Neural cell (in vitro differentiated cells): ENCODE data around the gene PRIM1. TPM values are rescaled to one million over a fixed set of nuclear protein-coding genes. Genes with fewer than 3 reads are reported as not detected.

ENCODE experiments used
- H2AFZ ChIP-seq: fragments of 200-600, 300-800 bp; sonication (generic), shearing (Covaris generic); 2 replicates; pipeline ENCODE4 v1.6.0; 2014; ENCODE audit warnings: low read depth, mild to moderate bottlenecking, antibody characterized with exemption, low read length, moderate library complexity
- H3F3A ChIP-seq: fragments of 200-600 bp; shearing (Covaris generic); 2 replicates; pipeline ENCODE4 v1.6.1; 2016; ENCODE audit warnings: mild to moderate bottlenecking, moderate library complexity, mixed read lengths, antibody characterized with exemption, low read length; ENCODE audit not compliant: insufficient read depth, poor library complexity, severe bottlenecking
- H3K27ac ChIP-seq: fragments of 200-600, 300-800 bp; sonication (generic), shearing (Covaris generic); 2 replicates; pipeline ENCODE4 v1.5.1; 2014; ENCODE audit warnings: mild to moderate bottlenecking, low read length, moderate library complexity
- H3K27me3 ChIP-seq: fragments of 300-800, 200-600 bp; sonication (generic), shearing (Covaris generic); 2 replicates; pipeline ENCODE4 v1.6.0; 2014; ENCODE audit warnings: mild to moderate bottlenecking, low read depth, low read length, moderate library complexity; ENCODE audit not compliant: insufficient read depth
- H3K36me3 ChIP-seq: fragments of 300-800, 200-600 bp; sonication (generic), shearing (Covaris generic); 2 replicates; pipeline ENCODE4 v1.5.1; 2014; ENCODE audit warnings: mild to moderate bottlenecking, antibody characterized with exemption, low read length, moderate library complexity; ENCODE audit not compliant: insufficient read depth
- H3K4me2 ChIP-seq: fragments of 300-800, 200-600 bp; sonication (generic), shearing (Covaris generic); 2 replicates; pipeline ENCODE4 v1.6.0; 2014; ENCODE audit warnings: mild to moderate bottlenecking, low read length
- H3K4me3 ChIP-seq: fragments of 300-800, 200-600 bp; sonication (generic), shearing (Covaris generic); 2 replicates; pipeline ENCODE4 v1.5.1; 2014; ENCODE audit warnings: mild to moderate bottlenecking, low read length, moderate library complexity
- H3K79me2 ChIP-seq: fragments of 200-600 bp; shearing (Covaris generic); replicated peaks from 2 replicates; pipeline ENCODE4 v1.6.0; 2014; ENCODE audit warnings: mild to moderate bottlenecking, low read length, moderate library complexity; ENCODE audit not compliant: insufficient read depth
- H3K9ac ChIP-seq: fragments of 300-800, 200-600 bp; sonication (generic), shearing (Covaris generic); 2 replicates; pipeline ENCODE4 v1.6.1; 2016; ENCODE audit warnings: mild to moderate bottlenecking, low read length, mixed read lengths
- H3K9me2 ChIP-seq: fragments of 200-600 bp; shearing (Covaris generic); 2 replicates; pipeline ENCODE4 v1.6.1; 2016; ENCODE audit warnings: mild to moderate bottlenecking, low read length, mixed read lengths; ENCODE audit not compliant: insufficient read depth
- H3K9me3 ChIP-seq: fragments of 200-600, 300-800 bp; sonication (generic), shearing (Covaris generic); 2 replicates; pipeline ENCODE4 v1.6.1; 2016; ENCODE audit warnings: mild to moderate bottlenecking, mixed run types, low read length, moderate library complexity, mixed read lengths
- H4K20me1 ChIP-seq: fragments of 200-600 bp; shearing (Covaris generic); 2 replicates; pipeline ENCODE4 v1.6.1; 2016; ENCODE audit warnings: mild to moderate bottlenecking, mixed run types; ENCODE audit not compliant: insufficient read depth
- EP300 ChIP-seq: fragments of 450-650 bp; conservative IDR thresholded peaks from 2 replicates; pipeline ENCODE4 v1.6.1; 2014; ENCODE audit warnings: antibody characterized with exemption, mild to moderate bottlenecking, moderate library complexity; ENCODE audit not compliant: poor library complexity, severe bottlenecking
- EZH2 ChIP-seq: fragments of 200-600, 300-800 bp; shearing (Covaris generic), sonication (generic); IDR thresholded peaks from 2 replicates; pipeline ENCODE4 v1.6.1; 2014; ENCODE audit warnings: antibody characterized with exemption, low read length, borderline replicate concordance, mild to moderate bottlenecking; ENCODE audit not compliant: insufficient read depth, poor library complexity, severe bottlenecking
- MXI1 ChIP-seq: fragments of 450-650 bp; conservative IDR thresholded peaks from 2 replicates; pipeline ENCODE4 v1.6.1; 2014; ENCODE audit warnings: antibody characterized with exemption, mild to moderate bottlenecking; ENCODE audit not compliant: poor library complexity, severe bottlenecking
- POLR2AphosphoS5 ChIP-seq: IDR thresholded peaks from 2 replicates; pipeline ENCODE4 v1.6.1; 2012
- RAD21 ChIP-seq: fragments of 450-650 bp; conservative IDR thresholded peaks from 2 replicates; pipeline ENCODE4 v1.6.1; 2014; ENCODE audit warnings: antibody characterized with exemption, mild to moderate bottlenecking, moderate library complexity
- SMC3 ChIP-seq: fragments of 450-650 bp; conservative IDR thresholded peaks from 2 replicates; pipeline ENCODE4 v1.6.1; 2014; ENCODE audit warnings: antibody characterized with exemption, mild to moderate bottlenecking, moderate library complexity; ENCODE audit not compliant: poor library complexity
- TAF1 ChIP-seq: IDR thresholded peaks from 2 replicates; pipeline ENCODE4 v1.6.1; 2012; ENCODE audit warnings: low read depth
- polyA plus RNA-seq: library from polyadenylated mRNA; depleted of rRNA; stranded (reverse); fragments of >200 nt; gene quantifications from 2 replicates; pipeline ENCODE4 v1.2.3, GENCODE V29; 2014
- TF ChIP-seq, protein P1 (sequence below): fragments of 450-650 bp; IDR thresholded peaks from 2 replicates; pipeline ENCODE4 v1.5.1; 2014; ENCODE audit warnings: antibody characterized with exemption, mild to moderate bottlenecking, moderate library complexity; ENCODE audit not compliant: poor library complexity, severe bottlenecking
- TF ChIP-seq, protein P2 (sequence below): IDR thresholded peaks from 2 replicates; pipeline ENCODE4 v1.6.1; 2012; ENCODE audit warnings: borderline replicate concordance

PRIM1 gene
- polyA plus RNA-seq, 1 donor from 2014 or later = 36.1 TPM

DNA sequence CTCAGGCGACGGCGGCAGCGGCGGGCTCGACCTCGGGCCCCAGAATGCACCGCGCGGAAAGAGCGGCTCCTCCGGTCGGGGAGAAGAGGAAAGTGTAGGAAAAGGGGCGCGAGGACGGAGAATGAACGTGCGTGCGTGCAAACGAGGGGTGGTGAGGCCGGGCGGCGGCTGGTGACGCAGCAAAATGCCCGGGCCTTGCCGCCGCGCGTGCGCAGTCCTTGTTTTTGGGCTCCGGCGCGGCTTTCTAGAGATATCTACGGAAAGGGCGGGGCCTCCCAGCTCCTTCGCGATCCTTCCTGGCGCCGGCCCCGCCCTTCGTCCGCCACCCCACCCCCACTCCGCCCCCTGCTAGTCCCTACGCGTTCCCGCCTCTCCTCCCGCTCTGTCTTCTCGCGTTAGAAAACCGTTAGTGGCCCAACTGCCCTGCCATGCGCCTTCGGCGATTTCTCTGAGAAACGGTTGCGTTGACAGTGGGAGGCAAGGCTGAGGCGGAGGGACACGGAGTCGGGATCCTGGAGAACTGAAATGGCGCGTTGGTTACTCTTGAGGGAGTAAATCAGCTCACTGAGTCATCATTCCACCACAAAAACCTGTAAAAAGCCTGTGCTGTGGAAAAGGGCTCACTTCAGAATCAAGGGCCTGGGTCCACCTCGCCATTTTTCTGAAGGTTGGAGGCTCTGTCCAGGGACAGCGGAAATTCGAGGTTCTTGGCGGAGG lies 63.8 kb downstream of the PRIM1 start, which contains the start of gene PTGES3:
Gene PTGES3 (minus strand): TSS at position 156 of the 717 bp plus-strand sequence. CDS start 285 bp downstream, outside the sequence.
- Histone ChIP-seq H3K4me3 (peak within 1 kb of the TSS; percentile 77), H3K79me2 (peaks cover 38% of the 10 kb centered on the region), H3K27ac (peak within 1 kb of the TSS; percentile 96), H3F3A (peaks cover 5% of the 10 kb centered on the region), H4K20me1 (no peaks in the 10 kb centered on the region), H3K9me2 (no peaks in the 10 kb centered on the region), H3K27me3 (no peaks in the 10 kb centered on the region), H2AFZ (peak within 1 kb of the TSS; percentile 79), H3K9me3 (no peaks in the 10 kb centered on the region), H3K9ac (peak within 1 kb of the TSS; percentile 93), H3K4me2 (peak within 1 kb of the TSS; percentile 83), H3K36me3 (no peaks in the 10 kb centered on the region)
- TF ChIP-seq TAF1 (peak; percentile 98), MXI1 (peak; percentile 78), SMC3 (no peak), EZH2 (no peak), RAD21 (no peak), EP300 (peak; percentile 80), POLR2AphosphoS5 (peak; percentile 94)
- TF ChIP-seq, protein P1, sequence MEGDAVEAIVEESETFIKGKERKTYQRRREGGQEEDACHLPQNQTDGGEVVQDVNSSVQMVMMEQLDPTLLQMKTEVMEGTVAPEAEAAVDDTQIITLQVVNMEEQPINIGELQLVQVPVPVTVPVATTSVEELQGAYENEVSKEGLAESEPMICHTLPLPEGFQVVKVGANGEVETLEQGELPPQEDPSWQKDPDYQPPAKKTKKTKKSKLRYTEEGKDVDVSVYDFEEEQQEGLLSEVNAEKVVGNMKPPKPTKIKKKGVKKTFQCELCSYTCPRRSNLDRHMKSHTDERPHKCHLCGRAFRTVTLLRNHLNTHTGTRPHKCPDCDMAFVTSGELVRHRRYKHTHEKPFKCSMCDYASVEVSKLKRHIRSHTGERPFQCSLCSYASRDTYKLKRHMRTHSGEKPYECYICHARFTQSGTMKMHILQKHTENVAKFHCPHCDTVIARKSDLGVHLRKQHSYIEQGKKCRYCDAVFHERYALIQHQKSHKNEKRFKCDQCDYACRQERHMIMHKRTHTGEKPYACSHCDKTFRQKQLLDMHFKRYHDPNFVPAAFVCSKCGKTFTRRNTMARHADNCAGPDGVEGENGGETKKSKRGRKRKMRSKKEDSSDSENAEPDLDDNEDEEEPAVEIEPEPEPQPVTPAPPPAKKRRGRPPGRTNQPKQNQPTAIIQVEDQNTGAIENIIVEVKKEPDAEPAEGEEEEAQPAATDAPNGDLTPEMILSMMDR = peak; percentile 5
- TF ChIP-seq, protein P2, sequence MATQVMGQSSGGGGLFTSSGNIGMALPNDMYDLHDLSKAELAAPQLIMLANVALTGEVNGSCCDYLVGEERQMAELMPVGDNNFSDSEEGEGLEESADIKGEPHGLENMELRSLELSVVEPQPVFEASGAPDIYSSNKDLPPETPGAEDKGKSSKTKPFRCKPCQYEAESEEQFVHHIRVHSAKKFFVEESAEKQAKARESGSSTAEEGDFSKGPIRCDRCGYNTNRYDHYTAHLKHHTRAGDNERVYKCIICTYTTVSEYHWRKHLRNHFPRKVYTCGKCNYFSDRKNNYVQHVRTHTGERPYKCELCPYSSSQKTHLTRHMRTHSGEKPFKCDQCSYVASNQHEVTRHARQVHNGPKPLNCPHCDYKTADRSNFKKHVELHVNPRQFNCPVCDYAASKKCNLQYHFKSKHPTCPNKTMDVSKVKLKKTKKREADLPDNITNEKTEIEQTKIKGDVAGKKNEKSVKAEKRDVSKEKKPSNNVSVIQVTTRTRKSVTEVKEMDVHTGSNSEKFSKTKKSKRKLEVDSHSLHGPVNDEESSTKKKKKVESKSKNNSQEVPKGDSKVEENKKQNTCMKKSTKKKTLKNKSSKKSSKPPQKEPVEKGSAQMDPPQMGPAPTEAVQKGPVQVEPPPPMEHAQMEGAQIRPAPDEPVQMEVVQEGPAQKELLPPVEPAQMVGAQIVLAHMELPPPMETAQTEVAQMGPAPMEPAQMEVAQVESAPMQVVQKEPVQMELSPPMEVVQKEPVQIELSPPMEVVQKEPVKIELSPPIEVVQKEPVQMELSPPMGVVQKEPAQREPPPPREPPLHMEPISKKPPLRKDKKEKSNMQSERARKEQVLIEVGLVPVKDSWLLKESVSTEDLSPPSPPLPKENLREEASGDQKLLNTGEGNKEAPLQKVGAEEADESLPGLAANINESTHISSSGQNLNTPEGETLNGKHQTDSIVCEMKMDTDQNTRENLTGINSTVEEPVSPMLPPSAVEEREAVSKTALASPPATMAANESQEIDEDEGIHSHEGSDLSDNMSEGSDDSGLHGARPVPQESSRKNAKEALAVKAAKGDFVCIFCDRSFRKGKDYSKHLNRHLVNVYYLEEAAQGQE = peak; percentile 91

DNA sequence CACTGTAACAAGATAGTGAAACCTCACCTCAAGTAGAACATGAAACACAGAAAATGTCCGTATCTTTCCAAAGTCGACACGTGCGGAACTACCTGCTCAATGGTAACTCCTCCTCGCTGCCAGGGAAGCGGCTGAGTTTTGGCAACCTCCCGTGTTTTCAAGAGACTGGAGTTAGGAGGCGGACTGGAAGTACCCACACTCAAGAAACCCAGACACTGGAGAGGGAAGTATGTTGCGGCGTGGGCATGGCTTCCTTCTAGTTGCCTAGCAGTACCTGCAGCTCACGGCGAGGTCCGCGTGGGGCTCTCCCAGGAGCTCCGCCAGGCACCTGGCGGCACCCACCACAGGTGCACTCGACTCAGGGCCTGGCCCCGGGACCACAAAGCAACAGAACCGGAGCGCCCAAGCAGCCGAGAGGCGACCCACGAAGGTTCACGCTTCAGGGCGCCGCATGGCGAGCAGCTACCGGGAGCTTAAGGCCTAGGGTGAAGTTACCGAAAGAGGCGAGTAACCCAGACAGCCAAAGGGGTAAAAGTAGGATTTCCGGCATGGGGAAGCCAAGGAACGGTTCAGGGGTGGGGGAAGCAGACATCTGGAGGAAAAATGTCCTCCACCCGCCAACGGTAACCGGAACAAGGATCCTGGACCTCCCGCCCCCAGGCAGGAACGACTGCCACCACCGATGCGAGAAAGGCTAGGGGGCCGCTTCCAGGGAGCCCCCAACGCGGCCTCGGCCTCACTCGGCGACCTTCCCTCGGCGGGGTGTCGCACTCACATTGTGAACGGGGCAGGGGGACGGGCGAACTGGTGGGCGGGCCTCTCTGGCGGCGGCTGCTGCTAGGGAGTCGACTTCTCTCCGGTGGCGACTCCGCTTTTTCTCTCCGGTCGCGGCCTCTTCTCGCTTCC lies 64.6 kb downstream of the PRIM1 start:
- peak overlapping the region; percentile 96 for H3K27ac ChIP-seq
- H3K4me2 ChIP-seq = peak overlapping the region; percentile 83
- H2AFZ ChIP-seq = peak overlapping the region; percentile 68
- H3K79me2 ChIP-seq = peaks cover 46% of the 10 kb centered on the region
- no peaks in the 10 kb centered on the region for H3K9me3 ChIP-seq
- peak overlapping the region; percentile 93 for H3K9ac ChIP-seq
- no peaks in the 10 kb centered on the region for H3K9me2 ChIP-seq
- H3K27me3 ChIP-seq = no peaks in the 10 kb centered on the region
- H3F3A ChIP-seq = peaks cover 5% of the 10 kb centered on the region
- no peaks in the 10 kb centered on the region for H4K20me1 ChIP-seq
- peak overlapping the region; percentile 77 for H3K4me3 ChIP-seq
- H3K36me3 ChIP-seq = no peaks in the 10 kb centered on the region
- TF ChIP-seq TAF1 (no peak), SMC3 (peak; percentile 22), RAD21 (no peak), EZH2 (no peak), EP300 (no peak), MXI1 (peak; percentile 89)
- TF ChIP-seq, protein P2 = no peak
- TF ChIP-seq, protein P1 = peak; percentile 28
